ENCODE data around the gene TF. TPM values are rescaled to one million over a fixed set of nuclear protein-coding genes. Genes with fewer than 3 reads are reported as not detected.

The TF gene
- total and polyA plus RNA-seq, 2 of the 8 experiments (the other 6 are each of a cell fraction or from before 2014, with no cell fraction given), result 0.02 to 0.26 TPM

- POLR2A ChIA-PET (ENCODE audit: partially characterized antibody), result no interaction called here
- Histone ChIP-seq H3K18ac (ENCODE audit: extremely low read depth, low read length) (no peak overlapping the region), H4K91ac (replicated peaks; ENCODE audit: insufficient read length, low read length) (no peak overlapping the region), H4K20me1 (replicated peaks in 1 of 2; ENCODE audit: control insufficient read depth in 1 of 2, insufficient read depth in 2 of 2, low read length in 2 of 2) (no peaks in the 10 kb centered on the region), H3K36me3 (ENCODE audit: control insufficient read depth in 2 of 4, insufficient read depth in 4 of 4, low read length in 3 of 4) (no peaks in the 10 kb centered on the region), H3K14ac (ENCODE audit: insufficient read length) (no peak overlapping the region), H3K23me2 (ENCODE audit: low read depth, low read length) (no peaks in the 10 kb centered on the region), H3K4me3 (ENCODE audit: extremely low read depth in 1 of 4, insufficient read depth in 2 of 4, low read depth in 3 of 4, low read length in 4 of 4) (no peak overlapping the region), H3K23ac (ENCODE audit: insufficient read length) (no peak overlapping the region), H3K9ac (replicated peaks in 1 of 4; ENCODE audit: extremely low read depth in 1 of 4, low read depth in 3 of 4, low read length in 3 of 4) (no peak overlapping the region), H3K56ac (replicated peaks; ENCODE audit: insufficient read length, low read depth, low read length) (no peak overlapping the region), H3K27ac (ENCODE audit: low read depth, low read length) (no peak overlapping the region), H3K79me1 (ENCODE audit: low read depth, low read length) (no peaks in the 10 kb centered on the region), H3K4me1 (replicated peaks in 1 of 4; ENCODE audit: control insufficient read depth in 3 of 4, insufficient read depth in 4 of 4, low read length in 3 of 4) (no peaks in the 10 kb centered on the region), H3K9me3 (ENCODE audit: insufficient read depth in 2 of 2, low read depth in 1 of 2, low read length in 1 of 2) (no peaks in the 10 kb centered on the region; a peak in 1 of 4 replicates), H3K4ac (replicated peaks; ENCODE audit: insufficient read length, low read depth, low read length) (no peak overlapping the region), H4K8ac (ENCODE audit: extremely low read depth, insufficient read depth, low read length) (no peak overlapping the region), H2BK20ac (ENCODE audit: low read length) (no peak overlapping the region), H3K79me2 (ENCODE audit: control insufficient read depth in 1 of 2, insufficient read depth in 2 of 2, low read length in 2 of 2) (no peaks in the 10 kb centered on the region), H4K5ac (ENCODE audit: insufficient read length, low read depth, low read length) (no peak overlapping the region), H2BK120ac (replicated peaks; ENCODE audit: low read depth, low read length) (no peak overlapping the region), H2AK5ac (ENCODE audit: low read depth, low read length) (no peak overlapping the region), H2BK5ac (ENCODE audit: low read depth, low read length) (no peak overlapping the region), H2BK12ac (ENCODE audit: low read depth, low read length) (no peak overlapping the region), H3K4me2 (ENCODE audit: insufficient read depth in 1 of 2, low read depth in 2 of 2, low read length in 2 of 2) (no peak overlapping the region), H2AFZ (ENCODE audit: low read length) (no peak overlapping the region), H2BK15ac (ENCODE audit: low read length) (no peak overlapping the region), H3K27me3 (replicated peaks in 1 of 4; ENCODE audit: control insufficient read depth in 3 of 4, extremely low read depth in 1 of 4, insufficient read depth in 3 of 4, low read length in 3 of 4) (no peaks in the 10 kb centered on the region)
- no peak for TF ChIP-seq SAP30 (IDR thresholded peaks at IDR 0.05; ENCODE audit: insufficient read depth, insufficient replicate concordance, low read length)
- TF ChIP-seq RAD21 (IDR thresholded peaks at IDR 0.05 in 1 of 2, conservative IDR thresholded peaks at IDR 0.05 in 1 of 2; ENCODE audit: low read depth in 2 of 2, low read length in 2 of 2), result no peak
- no peak for TF ChIP-seq CHD2 (IDR thresholded peaks at IDR 0.05; ENCODE audit: low read length)
- TF ChIP-seq, protein P1, sequence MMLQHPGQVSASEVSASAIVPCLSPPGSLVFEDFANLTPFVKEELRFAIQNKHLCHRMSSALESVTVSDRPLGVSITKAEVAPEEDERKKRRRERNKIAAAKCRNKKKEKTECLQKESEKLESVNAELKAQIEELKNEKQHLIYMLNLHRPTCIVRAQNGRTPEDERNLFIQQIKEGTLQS (IDR thresholded peaks at IDR 0.05; ENCODE audit: insufficient read depth, low read depth, low read length), result no peak
- TF ChIP-seq HDAC6 (IDR thresholded peaks at IDR 0.05; ENCODE audit: low read depth, low read length), result no peak
- TF ChIP-seq RXRA (IDR thresholded peaks at IDR 0.05; ENCODE audit: insufficient read depth, low read depth, low read length), result no peak
- no peak for TF ChIP-seq TBP (IDR thresholded peaks at IDR 0.05; ENCODE audit: low read depth, low read length)
- FAIRE-seq, result no peak
- CTCF ChIA-PET (ENCODE audit: partially characterized antibody), result no interaction called here
- no peak for DNase-seq (ENCODE audit: low read depth in 1 of 2, low spot score in 2 of 2)
Measured at GRCh38 chr3:133722935-133723334, 23.3 kb upstream of the TF start.
